CD4-positive, alpha-beta T cell treated with Interleukin-12 subunit alpha and Interleukin-12 subunit beta, for 1 hour (primary cell): ENCODE data around the gene OPN1SW.

Experiments used
- DNase-seq: peaks from one replicate; pipeline ENCODE4 v3.0.0-alpha.2; 2020

Gene OPN1SW

DNA sequence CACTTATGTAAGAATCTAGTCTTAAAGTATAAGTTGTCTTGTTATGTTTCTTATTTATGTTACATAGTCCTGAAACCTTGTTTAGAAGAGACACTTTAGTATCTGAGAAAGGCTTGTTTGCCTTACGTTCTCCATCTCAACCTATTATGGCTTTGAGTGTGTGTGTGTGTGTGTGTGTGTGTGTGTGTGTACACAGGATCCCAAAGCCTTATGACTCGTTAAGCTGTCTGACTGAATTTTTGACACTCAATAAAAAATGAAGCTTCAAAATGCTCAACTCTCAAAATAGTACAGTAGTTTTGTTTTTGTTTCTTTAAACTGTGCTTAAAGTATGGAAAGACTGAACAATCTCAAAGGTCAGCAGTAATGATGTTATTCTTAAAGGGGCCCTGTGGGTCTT lies 18.4 kb downstream of the OPN1SW start:
- DNase-seq, result no peak

DNA sequence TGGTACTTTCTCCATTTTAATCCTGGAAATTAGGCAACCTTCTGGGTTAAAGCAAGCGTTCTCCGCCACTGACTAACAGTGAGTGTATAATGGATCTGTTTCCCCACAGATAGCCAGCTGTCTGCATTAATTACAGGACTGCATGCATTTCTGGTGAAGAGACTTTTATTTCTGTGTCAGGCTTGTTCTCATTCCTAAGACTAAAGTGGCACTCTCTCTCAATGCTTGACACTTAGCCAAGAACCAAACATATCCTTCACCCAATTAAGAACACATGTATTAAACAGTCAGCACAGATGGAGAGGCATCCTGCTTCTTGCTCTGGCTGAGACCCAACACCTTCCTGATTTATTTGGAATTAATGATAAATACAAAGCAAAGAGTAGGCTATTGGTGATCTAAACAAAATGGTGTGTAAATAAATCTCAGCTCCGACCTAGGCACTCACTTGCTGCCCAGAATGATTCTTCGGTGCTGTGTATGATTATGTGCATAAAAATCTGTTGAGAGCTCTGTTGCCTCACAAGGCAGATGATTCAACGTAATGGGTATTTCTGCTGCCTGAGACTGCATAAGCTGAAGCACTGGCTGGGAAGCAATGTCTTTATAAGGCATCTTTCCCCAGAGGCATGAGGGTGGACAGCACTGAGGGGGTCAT lies 19.6 kb downstream of the OPN1SW start:
- no peak for DNase-seq

DNA sequence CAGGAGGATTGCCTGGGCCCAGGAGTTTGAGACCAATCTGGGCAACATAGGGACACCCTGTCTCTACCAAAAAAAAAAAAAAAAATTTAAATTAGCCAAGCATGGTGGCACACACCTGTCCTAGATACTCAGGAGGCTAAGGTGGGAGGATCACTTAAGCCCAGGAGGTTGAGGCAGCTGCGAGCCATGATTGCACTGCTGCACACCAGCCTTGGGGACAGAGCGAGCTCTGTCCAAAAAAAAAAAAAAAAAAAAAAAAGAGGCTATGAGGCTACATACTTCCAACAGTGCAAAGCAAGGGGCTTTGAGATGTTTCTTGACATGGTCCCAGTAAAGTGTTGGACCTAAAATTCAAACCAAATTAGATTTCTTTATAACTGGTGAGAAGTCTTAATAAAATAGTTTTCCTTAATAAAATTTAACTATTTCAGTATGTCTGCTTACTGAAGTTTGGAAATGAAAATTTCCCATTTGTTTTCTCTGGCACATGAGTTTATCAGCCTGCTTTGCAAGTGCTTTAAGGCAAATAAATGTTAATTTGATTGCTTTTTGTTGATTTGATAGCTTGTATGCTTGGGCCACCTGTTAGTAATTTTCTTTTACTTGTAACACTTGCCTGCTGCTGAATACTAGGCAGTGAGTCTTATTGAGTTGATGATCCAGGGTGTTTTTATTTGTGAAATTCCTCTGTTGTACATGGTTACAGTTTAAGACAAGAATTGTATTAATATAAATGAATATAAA lies 20.3 kb downstream of the OPN1SW start:
- no peak for DNase-seq

DNA sequence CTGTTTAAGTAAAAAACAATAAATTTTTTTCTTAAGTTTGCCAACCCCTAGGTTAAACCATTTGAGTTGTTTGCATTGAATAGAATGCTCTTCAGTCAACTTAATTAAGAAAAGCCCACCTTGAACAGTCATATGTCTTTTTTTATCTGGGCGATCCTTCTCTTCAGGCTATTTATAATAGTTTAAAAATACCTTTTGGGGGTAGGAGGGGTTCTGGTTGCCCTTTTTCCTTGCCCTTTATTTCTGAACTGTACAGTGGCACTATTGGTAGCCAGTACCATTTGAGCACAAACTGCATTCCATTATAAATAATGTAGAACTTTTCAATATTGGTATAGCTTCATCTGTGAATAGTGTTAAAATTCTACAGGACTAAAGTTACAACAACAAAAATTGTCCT lies 23.3 kb downstream of the OPN1SW start:
- DNase-seq, result no peak

DNA sequence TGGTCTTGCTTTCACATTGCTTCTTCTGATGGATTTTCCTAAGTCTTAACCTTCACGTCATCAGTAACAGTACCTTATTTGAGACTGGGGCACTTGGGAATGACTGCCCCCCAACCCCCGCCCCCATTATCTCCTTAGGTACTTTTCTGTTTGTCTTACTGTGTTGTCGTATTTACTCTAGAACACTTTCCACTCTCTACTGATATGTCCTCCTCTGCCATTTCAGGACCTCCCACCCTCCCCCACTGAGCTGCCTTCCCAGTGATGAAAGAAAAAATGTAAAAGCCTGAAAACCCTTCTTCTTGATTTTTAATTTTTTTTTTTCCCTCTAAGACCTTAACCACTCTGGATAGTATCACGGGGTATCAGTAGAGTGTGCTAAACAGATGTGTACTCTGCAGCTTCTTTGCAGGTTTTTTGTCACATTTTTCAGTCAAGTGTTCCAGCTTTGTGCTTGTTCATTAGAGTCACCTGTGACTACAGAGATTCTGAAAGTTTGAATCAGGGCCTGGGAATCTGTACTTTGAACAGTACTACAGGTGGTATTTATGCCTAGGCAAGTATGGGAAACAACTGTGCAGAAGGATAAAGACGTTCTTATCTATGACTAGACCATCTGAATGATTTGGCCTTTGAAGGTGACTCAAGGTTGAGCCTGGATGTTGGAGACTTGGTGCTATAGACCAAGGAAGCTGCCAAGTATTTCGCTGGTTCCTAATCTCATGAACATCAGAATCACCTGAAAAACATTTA lies 28.1 kb downstream of the OPN1SW start:
- DNase-seq, result no peak

DNA sequence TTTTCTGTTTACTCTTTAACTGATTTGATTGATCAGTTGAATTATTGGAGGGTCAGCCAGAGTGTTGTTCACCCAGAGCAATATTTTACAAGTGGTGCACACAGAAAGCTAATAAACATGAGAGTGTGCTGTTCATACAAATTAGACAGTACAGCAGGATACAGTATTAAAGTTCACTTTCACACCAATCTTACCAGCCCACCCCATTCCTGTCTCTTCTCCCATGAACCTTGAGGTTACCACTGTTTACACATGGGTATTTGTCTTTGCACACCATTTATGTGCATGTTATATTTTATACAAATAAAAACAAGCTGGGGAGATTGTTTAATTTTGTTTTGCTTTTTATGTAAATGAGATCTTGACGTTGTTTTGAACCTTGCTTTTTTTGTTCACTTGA lies 29.9 kb downstream of the OPN1SW start:
- no peak for DNase-seq

DNA sequence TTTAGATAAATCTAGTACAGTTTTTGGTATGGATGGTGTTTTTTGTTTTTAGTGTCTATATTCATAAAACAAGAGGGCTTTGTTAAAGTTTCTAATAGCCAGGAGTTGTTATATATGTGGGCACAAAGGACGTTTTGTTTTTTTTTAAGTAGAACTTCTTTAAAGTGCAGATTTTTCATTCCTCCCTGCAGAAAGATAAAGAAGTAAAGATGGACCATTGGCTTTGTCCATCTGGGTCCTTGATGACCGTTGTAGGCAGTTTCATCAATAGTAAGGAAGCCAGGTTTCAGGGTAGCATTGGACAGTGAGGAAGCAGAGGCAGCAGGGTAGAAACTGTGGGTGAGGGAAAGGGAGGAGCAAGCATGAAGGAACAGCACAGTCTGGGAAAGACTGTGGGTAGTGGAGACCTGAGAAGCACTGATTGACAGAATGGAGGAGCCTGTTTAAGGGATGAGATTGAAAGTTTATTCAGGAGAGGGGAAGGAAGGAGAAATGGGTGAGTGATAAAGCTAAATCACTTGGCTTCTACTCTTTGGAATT lies 31.2 kb downstream of the OPN1SW start:
- DNase-seq, result no peak

DNA sequence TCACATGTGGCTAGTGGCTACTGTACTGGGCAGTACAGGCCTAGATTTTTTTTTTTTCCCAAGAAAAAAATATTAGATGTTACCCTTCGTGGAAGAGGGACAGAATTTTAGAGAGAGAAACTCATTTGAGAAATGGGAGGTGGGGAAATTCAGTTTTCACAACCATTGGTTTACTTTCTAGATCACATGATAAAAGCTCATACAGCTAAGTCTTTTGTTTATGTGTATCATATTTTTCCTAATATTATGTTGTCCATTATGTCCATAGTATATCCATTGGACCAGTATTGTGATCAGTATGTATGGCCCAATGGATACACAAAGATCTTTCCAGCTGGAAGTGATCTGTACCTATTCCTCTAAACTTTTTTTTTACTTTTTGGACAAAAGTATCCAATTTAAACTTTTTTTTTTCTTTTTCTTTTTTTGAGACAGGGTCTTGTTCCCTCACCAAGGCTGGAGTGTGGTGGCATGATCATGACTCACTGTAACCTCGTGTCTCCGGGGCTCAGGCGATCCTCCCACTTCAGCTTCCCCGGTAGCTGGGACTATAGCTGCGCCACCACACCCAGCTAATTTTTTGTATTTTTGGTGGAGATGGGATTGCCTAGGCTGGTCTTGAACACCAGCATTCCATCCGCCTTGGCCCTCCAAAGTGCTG lies 32.4 kb downstream of the OPN1SW start:
- DNase-seq, result no peak

DNA sequence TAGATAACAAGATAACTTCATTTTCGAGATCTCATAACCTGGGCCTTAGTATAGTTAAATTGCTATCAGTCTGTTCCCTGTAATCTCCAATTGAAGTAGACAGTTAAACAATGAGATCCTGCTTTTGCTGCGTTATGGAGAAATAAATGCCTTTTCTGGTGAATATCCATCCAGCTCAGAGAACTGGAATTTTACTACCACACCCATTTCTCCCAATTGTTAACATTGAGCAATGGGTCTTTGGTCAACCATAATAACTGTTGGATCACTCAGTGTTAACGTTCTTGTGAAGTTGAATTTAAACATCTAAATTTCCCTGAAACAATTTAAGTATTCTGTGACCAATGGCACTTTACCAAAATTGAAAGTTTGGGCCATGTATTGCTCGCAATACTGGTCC lies 33.4 kb downstream of the OPN1SW start:
- DNase-seq, result no peak

DNA sequence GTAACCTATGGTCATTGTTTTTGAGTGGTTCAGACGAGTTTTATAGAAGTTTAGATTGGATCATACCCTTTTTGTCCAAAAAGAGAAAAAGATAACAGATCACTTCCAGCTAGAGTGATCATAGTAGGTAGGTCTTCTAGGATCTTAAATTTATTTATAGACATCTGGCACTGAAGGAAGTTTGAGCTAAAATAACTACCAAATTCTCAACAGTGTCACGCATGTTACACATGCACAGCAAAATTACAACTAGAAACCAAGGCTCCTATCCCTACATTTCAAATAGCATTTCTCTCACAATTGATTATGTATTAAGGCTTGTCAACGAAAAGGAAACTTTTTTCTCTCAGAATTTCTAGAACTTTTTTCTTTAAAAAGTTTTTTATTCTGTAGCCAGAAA lies 34.1 kb downstream of the OPN1SW start:
- no peak for DNase-seq

DNA sequence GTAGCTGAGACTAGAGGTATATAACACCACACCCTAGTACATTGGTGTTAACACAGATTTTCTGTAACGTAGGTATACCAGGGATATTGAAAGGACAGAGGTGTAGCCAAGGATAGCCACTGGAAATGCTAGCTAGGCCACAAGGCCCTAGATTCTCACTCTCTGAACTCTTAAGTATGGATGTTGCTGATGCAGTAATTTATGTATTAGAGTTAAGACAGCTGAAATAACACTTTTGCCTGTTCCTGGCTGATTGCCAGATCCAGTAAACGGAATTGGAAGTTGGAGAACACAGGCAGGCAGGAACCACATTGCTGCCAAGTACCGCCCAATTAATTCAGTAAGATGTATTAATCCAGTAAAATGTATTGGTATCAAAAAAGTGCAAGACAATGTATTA lies 34.6 kb downstream of the OPN1SW start:
- DNase-seq, result no peak

DNA sequence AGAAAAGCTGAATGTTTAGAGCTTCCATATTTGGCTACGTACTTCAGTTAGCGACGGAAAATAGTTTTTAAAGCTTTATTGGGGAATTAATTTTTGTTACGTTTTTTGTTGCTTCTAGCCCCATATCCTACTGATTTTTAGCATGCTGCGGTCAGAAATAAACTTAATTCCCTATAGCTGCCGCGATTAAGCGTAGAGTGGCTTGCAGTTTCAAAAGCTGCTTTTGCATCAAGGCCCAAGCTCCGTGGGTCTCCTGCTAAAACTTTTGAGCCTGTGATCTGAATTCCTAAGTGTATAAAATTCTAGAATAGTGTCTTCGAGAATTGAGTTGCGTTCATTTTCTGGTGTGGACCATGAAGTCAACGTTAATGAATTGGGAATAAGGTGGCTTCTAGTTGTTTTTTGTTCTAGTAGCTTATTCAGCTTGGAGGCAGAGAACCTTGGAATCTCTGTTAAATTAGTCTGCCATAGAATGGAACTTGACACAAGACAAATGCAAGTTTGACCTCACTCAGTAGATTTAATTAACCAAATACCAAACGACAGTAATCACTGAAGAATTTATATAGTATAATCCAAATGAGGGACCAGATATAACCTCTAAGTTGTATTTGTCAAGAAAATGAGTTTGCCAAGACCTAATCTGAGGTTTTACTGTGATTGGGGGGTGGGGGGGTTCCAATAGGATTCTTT lies 35.5 kb downstream of the OPN1SW start:
- no peak for DNase-seq

DNA sequence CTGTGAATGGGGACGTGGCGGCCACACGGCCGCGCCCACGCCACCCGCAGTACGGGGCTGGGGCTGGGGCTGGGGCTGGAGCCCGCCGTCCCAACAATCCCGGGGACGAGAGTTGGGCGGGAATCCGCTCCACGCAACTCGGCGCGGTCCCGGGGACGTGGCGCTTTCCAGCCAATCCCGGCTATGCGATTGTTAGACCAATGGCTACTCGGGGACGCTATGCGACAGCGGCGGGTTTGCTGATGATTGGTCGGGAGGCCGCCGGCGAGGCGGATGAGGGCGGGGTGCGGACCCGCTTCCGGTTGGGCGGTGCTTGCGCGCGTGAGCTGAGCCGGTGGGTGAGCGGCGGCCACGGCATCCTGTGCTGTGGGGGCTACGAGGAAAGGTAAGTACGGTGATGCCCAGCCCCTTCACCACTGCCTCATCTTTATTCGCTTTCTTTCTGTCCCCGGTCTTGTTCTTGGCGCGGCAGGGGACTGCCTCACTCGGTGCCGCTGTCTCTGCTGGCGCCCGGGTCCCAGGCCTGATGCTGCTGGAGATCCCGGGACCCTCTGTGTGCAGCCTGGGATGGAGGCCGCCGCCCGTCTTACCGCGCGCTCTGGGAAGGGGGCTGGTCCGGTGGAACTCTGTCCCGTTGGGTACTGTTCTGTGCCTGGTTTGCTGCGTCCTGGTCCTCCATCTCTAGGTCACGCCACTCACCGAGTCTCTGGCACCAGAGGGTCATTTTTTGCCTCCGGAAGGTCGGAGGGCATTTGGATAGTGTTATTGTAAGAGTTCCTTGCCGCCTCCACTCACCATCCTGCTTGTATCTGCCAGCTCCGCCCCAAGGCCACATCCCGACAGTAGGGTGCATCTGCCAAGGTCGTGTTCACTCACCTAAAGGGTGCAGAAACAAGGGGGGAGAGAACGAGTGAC lies 36.3 kb downstream of the OPN1SW start, which contains the start of gene CALU:
CALU (plus strand) TSS at position 312 of the 915 bp plus-strand sequence. CDS start 9,225 bp downstream, outside the sequence.
- DNase-seq, result peak; percentile 93

DNA sequence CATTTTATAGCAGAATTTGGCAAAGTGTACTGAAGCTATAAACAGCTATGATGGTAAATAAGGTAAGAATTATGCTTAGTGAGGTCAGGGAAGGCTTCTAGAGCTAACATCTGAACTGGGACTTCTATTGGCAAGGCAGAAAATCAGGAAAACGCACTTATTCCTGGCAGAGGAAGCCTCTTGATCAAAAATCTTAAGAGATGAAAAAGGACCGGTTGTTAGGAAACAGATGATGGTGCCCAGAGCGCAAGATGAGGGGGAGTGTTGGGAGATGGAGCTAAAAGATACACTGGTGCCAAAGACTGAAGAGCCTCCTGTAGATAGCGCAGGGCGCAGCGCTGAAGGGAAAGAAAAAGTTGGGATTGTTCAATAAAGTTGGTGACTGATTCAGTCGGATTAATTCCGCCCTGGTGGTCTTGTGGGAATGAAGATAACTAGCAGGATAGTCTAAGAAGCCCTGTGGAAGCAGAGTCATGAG lies 37.0 kb downstream of the OPN1SW start:
- DNase-seq, result no peak

DNA sequence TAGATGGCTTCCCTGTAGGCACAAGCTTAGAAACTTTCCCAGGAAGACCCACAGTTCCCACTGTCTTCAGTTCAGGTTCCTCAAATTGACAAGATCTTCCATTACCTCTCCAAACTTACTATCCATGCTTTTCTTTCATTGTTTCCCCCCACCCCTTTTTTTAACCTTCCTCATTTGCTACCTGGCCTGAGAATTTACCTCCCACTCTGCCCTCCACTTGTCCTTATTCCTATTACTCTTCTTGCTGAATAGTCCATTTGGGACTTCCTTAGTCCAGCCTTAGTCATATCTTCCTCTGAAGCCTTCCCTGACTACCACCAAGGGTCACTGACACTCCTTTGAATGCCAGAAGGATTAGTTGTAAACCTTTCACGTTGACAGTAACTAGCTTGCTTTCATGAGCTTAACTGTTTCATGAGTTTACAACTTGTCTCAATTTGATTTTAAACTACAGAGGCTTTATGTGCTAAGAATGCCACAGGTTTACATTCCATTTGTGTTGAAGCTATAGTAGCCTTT lies 37.7 kb downstream of the OPN1SW start:
- no peak for DNase-seq

DNA sequence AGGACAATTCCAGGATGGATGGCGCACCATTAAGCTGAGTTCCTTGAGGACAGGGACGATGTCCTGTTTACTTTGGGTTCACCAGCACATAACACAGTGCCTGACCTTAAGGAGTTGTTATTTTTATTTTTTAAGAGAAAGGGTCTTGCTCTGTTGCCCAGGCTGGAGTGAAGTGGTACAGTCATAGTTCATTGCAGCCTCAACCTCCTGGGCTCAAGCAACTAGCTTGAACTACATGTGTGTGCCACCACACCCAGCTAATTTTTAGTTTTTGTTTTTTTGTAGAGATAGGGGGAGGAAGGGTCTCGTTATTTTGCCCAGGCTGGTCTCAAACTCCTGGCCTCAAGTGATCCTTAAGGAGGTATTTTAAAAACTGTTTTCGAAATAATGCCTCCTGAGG lies 38.2 kb downstream of the OPN1SW start:
- DNase-seq, result no peak

DNA sequence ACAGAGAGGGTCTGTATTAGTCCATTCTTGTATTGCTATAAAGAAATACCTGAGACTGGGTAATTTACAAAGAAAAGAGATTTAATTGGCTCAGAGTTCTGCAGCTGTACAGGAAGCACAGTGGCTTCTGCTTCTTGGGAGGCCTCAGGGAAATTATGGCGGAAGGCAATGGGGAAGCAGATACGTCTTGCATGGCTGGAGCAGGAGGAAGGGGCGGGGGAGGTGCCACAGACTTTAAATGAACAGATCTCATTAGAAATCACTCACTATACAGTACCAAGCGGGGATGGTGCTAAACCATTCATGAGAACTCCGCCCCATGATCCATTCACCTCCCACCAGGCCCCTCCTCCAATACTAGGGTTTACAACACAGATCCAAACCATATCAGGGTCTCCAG lies 40.2 kb downstream of the OPN1SW start:
- DNase-seq, result no peak

DNA sequence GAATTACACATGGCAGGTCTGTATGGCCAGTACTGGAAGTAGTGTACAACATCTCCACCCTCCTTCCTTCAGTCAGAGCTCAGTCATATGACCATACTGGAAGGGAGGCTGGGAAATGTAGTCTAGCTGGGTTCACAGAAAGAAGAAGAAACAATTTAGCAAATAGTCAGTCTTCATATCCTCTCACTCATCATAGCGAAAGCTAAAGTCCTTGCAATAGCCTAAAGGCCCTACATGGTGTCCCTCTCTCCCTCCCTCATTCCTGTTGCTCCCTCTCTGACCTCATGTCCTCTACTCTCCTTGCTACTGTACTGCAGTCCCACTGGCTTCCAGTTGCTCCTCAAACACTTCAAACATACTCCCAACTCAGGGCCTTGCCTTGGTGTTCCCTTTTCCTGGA lies 40.7 kb downstream of the OPN1SW start:
- no peak for DNase-seq

DNA sequence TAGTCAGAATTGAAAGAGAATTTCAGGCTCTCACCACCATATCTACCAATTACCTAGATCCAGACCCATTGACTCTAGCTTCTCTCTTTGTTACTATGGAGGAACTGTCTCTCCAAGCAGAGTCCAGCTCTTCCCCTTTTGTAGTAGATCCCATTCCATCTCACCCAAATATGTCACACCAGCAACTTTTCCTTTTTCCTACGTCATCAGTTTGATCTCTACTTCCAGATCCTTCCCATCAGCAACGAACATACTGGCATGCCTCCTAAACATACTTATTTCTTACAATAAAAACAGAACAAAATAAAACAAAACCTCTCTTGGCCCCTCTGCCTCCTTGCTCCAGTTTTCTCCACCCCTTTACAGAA lies 42.3 kb downstream of the OPN1SW start:
- DNase-seq, result no peak

DNA sequence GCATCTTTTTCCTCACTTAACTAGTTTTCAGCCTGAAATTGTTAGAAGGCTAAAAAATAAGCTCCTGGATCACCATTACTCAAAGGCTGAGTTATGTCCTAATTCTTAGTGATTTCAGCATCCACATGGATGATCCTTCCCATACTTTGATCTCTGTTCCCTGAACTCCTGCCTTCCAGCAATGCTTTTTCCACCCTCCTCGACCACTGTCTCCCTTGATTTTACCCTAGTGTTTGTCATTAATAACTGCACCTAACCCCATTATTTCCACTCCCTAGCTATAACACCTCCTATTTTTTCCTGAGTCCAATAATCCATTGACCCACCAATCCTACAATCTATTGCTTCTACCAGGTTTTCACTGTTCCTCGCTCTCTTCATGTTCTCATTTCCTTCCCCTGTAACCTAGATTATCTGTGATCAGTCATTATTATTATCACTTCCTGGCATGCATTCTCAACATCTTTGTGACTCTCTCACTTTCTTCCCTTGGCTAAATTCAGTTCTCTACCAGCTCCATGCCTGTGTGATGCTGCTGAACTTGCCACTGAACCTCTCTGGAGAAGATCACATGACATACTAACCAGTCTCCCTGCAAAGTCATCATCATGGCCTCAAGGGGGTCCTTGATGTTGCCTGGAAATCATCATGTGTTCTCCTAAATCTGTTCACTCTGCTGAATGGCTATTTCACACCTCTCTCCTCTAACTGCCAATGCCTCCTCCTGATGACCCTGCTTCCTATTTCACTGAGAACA lies 42.9 kb downstream of the OPN1SW start:
- DNase-seq, result no peak
